Body of pancreas (tissue), 4 donors: ENCODE results near the gene COX6B2. TPM values are rescaled to one million over a fixed set of nuclear protein-coding genes. Genes with fewer than 3 reads are reported as not detected.

Experiments used
- ATAC-seq: fragments of 150-250 bp; one replicate; pipeline ENCODE4 v1.9.1; 2016
- DNase-seq, 4 donors: peaks; one replicate each; pipeline ENCODE4 v3.0.0-alpha.2; 2019
- H3K27ac ChIP-seq, 4 donors: fragments of 200-600 bp; sonication (generic); 1 replicate in 3 of 4; 2 replicates in 1 of 4; pipeline versions ENCODE4 v1.5.1 to v1.6.1; 2016 to 2019; ENCODE audit warnings: mild to moderate bottlenecking in 1 of 4, mixed read lengths in 1 of 4, moderate library complexity in 1 of 4
- H3K27me3 ChIP-seq, 2 donors: fragments of 200-600 bp; sonication (generic); one replicate each; pipeline ENCODE4 v1.6.0; 2016; ENCODE audit warnings: mild to moderate bottlenecking in 1 of 2
- H3K36me3 ChIP-seq, 2 donors: fragments of 200-600 bp; sonication (generic); replicated peaks in 1 of 2; 2 replicates each; pipeline ENCODE4 v1.5.1; 2016; ENCODE audit warnings: low read depth in 2 of 2; ENCODE audit not compliant: insufficient read depth in 1 of 2
- H3K4me1 ChIP-seq: fragments of 200-600 bp; sonication (generic); one replicate; pipeline ENCODE4 v1.6.0; 2016
- H3K4me3 ChIP-seq, 2 donors: fragments of 200-600 bp; sonication (generic); 1 replicate in 1 of 2; 2 replicates in 1 of 2; pipeline ENCODE4 v1.5.1; 2016 to 2019
- H3K9me3 ChIP-seq, 3 donors: fragments of 200-600 bp; sonication (generic); 1 replicate in 2 of 3; 2 replicates in 1 of 3; pipeline ENCODE4 v1.5.1; 2016
- CTCF ChIP-seq, 7 experiments: fragments of 450-650 bp in 4 of 7; fragments of 200-600 bp in 3 of 7; sonication (generic) in 3 of 7; IDR thresholded peaks; one replicate each; pipeline ENCODE4 v1.5.1; 2016 to 2019; ENCODE audit warnings: antibody characterized with exemption in 7 of 7
- POLR2A ChIP-seq, 3 donors: fragments of 450-650 bp; IDR thresholded peaks; one replicate each; pipeline ENCODE4 v1.6.1; 2016; ENCODE audit warnings: antibody characterized with exemption in 3 of 3, mild to moderate bottlenecking in 2 of 3
- WGBS, 2 donors: methylation state at CpG; one replicate each; pipeline ENCODE4 v1.1.5; 2017; 5-methylcytosine and 5-hydroxymethylcytosine counted together
- intact Hi-C: fragments of 100-400 bp; cut with DNase I; formaldehyde crosslinking; loops from one replicate; pipeline ENCODE4 v1.15.1; 2023
- total RNA-seq, 2 donors: library from RNA; depleted of rRNA; stranded (reverse); fragments of >200 nt; gene quantifications; one replicate each; pipeline ENCODE4 v1.1.0, GENCODE V29; 2016

Gene COX6B2
- total RNA-seq, 2 donors from 2014 or later, result 1.6 TPM; not detected in 1

- Histone ChIP-seq H3K27me3 (no peaks in the 10 kb centered on the region), H3K9me3 (no peaks in the 10 kb centered on the region), H3K4me3 (no peak overlapping the region), H3K36me3 (no peaks in the 10 kb centered on the region), H3K27ac (no peak overlapping the region), H3K4me1 (peaks cover 33% of the 10 kb centered on the region)
- WGBS, 2 donors, result 100% methylated on average over 5 of the region's 5 CpGs
- no peak for TF ChIP-seq CTCF (IDR thresholded peaks at IDR 0.05)
- TF ChIP-seq POLR2A (IDR thresholded peaks at IDR 0.05), result no peak
- ATAC-seq, result no peak
- intact Hi-C loops, result loop anchor here (10.0 kb wide), 1 partner anchor 77 kb away; no protein-coding TSS in a partner anchor
- no peak for DNase-seq
Measured at GRCh38 chr19:55382013-55382412, 27.5 kb upstream of the COX6B2 start.

GRCh38 chr19:55379174-55379573 is 24.7 kb upstream of the COX6B2 start:
- TF ChIP-seq CTCF (IDR thresholded peaks at IDR 0.05) (no peak), POLR2A (IDR thresholded peaks at IDR 0.05) (no peak)
- no peak for ATAC-seq
- WGBS, 2 donors, result 73 to 85% methylated on average over 10 to 11 of the region's 11 CpGs

GRCh38 chr19:55377356-55378131 is 23.0 kb upstream of the COX6B2 start:
- no peak for ATAC-seq
- intact Hi-C loops, result no loop called here

More at GRCh38 chr19:55379174-55379573, 24.7 kb upstream of the COX6B2 start:
- Histone ChIP-seq H3K36me3 (no peaks in the 10 kb centered on the region), H3K4me3 (no peak overlapping the region), H3K9me3 (no peaks in the 10 kb centered on the region), H3K27ac (no peak overlapping the region), H3K4me1 (peaks cover 23% of the 10 kb centered on the region), H3K27me3 (peaks cover 0 to under 1% of the 10 kb centered on the region in 2 donors)
- DNase-seq, result no peak
- intact Hi-C loops, result no loop called here

GRCh38 chr19:55376241-55376933 is 21.9 kb upstream of the COX6B2 start, which contains the start of gene TMEM190:
TMEM190 (plus strand) TSS chr19:55376826; CDS start chr19:55376854, 28 bp downstream.
- H3K27ac ChIP-seq, result no peak within 1 kb of the TSS
- ATAC-seq (no peak), DNase-seq (no peak)
- intact Hi-C loops, result no loop called here
- peaks cover 0 to 19% of the 10 kb centered on the region in 2 donors for H3K27me3 ChIP-seq
- no peak for TF ChIP-seq POLR2A (IDR thresholded peaks at IDR 0.05)
- peaks cover 14% of the 10 kb centered on the region for H3K4me1 ChIP-seq
- no peaks in the 10 kb centered on the region for H3K36me3 ChIP-seq
- WGBS, 2 donors, result 16 to 17% methylated on average over 11 to 16 of the region's 21 CpGs
- H3K9me3 ChIP-seq, result no peaks in the 10 kb centered on the region
- no peak within 1 kb of the TSS for H3K4me3 ChIP-seq

More at GRCh38 chr19:55377356-55378131, 23.0 kb upstream of the COX6B2 start:
- no peak for DNase-seq
- TF ChIP-seq POLR2A (IDR thresholded peaks at IDR 0.05), result no peak
- no peak for TF ChIP-seq CTCF (IDR thresholded peaks at IDR 0.05)
- Histone ChIP-seq H3K27me3 (peaks cover 0 to 14% of the 10 kb centered on the region in 2 donors), H3K36me3 (no peaks in the 10 kb centered on the region), H3K4me3 (no peak overlapping the region), H3K27ac (no peak overlapping the region), H3K9me3 (no peaks in the 10 kb centered on the region), H3K4me1 (peaks cover 22% of the 10 kb centered on the region)
- 27 to 29% methylated on average over 17 to 43 of the region's 43 CpGs for WGBS, 2 donors
